HG02571 (cell line): Measurements from ENCODE around the gene MEIS1.

Experiments used
- ATAC-seq: cut with Tn5 transposase; IDR thresholded peaks from one replicate; pipeline ENCODE4 v1.9.1; 2021; ENCODE audit warnings: mild to moderate bottlenecking, moderate library complexity; ENCODE audit not compliant: unreplicated experiment

The MEIS1 gene

DNA sequence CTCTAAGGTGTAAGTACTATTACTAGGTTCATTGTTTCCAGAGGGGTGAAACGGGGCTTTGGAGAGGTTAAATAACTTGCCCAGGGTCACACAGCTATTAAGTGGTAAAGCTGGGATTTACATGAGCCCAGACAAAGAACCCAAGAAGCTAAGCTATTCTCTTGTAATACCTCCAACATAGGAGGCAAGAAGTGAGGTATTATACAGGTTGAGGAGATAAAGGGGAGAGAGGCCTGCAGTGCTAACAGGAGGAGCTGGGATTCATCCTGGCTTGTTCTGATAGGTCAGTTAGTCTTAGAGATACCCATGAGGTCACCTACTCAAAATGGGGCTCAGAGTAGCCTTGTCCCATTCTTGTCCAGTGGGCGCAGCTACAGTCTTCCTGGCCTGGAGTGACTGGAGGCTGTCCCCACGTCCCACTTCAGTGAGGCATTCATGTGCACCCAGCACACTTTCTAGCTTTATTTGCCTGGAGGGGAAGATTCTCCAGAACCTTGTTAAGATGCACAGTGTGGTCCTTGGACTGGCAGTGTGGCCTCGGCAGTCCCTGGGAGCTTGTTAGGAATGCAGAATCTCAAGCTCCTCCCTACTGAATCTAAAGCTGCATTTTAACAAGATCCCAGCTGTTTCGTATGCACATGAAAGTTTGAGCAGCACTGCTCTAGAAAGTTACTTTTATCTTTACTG lies 63.5 kb downstream of the MEIS1 start:
- no peak for ATAC-seq

DNA sequence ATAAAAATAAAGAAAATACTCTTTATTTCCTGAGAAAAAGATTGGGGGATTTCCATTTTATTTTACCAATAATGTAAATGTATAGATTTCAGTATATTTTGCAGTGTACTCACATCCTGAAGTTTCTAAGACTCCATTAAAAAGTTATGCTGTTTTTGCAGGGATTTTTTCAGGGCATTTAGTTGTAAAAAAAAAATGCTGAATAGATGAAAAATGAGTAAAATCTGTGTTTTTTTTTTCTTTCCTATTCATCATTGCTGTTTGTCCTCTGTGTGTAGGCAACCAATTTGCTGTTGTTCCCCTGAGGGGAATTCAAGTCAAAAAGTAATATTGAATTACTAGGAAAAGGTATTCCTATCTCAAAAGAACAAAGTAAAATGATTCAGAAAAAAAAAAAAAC lies 66.3 kb downstream of the MEIS1 start:
- ATAC-seq, result no peak

DNA sequence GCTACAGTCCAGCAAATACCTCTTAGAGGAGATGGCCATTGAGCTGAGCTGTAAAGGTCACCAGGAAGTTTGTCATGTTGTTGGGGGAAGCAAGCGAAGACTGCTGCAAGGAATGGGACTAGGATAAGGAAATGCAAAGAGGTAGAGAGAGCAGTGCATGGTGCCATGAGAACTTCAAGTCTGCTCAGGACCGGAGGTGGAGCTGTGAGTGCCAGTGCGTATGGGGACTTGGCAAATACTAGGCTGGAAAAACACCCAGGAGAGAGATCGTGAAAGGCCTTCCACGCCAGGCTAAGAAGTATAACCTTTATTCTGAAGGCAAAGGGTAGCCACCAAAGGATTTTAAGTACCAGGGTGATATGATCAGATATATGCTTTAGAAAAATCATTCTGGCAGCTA lies 71.3 kb downstream of the MEIS1 start:
- no peak for ATAC-seq

DNA sequence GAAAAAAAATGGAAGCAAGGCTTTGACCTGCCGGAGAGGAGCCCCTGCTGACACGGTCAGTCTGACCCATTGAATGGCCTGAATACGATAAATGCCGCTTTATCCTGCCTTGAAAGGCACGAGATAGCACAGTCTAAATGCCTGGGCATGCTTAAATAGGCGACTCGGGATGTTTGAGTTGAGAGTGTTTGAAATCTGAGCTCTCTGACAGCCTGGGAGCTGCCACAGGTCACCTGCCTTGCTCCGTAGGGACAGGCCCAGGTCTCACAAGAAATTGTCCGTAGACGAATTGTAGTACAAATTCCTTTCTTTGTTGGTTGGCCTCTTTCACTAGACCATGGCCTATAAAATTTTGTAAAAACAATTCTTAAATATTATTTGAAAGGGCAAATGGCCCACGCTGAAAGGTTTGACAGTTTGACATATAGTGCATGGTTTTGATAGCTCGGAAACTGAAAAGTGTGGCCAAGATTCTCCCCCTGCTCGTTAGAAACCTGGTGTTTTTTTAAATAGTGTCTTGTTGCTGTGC lies 72.8 kb downstream of the MEIS1 start:
- no peak for ATAC-seq

DNA sequence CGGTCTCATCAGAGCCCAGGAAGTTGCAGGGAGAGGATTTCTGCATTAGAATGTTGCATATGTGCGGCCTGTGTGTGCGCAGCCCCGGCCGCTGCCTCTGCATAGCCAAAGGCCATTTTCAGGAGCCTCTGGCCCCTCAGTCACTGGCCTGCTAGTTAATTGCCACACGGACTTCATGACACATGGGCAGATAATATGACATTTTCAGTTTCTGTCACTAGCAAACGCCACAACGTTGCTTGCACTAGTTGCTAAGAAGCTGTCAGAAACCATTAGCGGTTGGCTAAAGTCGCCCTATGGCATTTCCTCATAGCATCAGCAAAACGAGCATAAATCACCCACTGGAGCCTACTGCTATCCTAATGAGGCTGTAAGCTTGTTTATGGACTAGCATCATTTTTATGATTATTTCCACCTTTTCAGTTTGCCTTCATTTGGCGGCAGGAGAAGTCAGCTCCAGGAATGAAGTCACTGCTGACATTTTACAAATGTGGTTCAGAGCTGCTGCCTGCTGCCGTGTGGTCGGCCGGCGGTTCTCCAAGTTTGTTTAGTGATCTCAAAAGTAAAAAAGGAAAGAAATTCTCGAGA lies 73.7 kb downstream of the MEIS1 start:
- ATAC-seq, result no peak

DNA sequence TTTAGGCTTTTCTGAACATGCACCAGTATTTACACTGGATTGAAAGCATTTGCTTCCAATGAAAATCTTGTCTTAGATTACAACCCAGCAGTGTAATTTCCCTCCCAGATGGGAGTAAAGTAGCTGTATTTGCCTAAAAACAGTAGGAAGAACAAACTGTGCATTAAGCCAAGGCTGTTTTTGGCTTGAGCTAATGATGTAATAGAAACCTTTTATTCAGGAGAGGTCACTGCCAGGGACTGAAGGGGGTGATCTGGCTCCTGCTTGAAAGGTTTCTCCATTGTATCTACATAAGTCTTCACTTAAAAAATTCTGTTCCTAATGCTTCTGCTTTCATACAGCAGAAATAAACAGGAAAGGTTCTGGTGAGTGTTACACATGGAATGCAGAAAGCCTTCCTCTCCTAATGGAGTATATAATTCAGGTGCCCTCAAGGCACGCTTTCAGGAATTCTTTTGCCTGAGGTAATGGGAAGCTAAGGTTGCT lies 74.4 kb downstream of the MEIS1 start:
- ATAC-seq, result no peak

DNA sequence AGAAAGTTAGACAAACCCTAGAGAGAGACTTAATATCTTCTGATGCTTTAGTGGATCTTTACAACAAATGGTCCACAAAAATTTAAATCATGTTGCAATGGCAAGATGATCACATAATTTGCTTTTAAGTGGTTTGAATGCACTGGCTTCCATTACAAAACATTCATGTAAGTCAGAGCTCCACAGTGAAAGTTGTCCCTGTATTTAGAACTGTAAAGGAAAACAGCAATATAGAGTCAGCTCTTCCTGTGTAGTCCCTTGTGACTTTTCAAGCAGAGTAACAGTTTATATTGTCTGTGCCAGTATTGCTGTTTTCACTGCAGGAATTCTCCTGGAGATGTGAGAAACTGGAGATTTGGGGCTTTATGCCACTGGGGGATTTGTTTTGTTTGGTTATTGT lies 77.7 kb downstream of the MEIS1 start:
- no peak for ATAC-seq

DNA sequence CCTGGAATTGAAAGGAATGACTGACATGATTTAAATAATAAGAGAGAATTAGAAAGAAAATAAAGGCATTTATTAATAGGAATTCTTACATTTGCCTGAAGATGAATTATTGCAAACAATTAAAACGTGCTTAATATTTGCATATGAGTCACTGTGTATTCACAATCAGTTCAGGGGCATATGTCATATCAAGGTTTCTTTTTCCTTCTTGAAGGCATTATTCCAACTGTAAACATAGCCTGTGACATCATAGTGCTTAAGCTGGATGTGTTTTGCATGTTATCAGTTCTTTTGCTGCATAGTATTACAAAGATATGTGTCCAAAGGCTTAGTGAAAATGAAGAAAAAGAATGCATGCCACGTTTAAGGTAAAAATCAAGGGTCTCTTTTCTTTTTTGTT lies 80.8 kb downstream of the MEIS1 start:
- no peak for ATAC-seq

DNA sequence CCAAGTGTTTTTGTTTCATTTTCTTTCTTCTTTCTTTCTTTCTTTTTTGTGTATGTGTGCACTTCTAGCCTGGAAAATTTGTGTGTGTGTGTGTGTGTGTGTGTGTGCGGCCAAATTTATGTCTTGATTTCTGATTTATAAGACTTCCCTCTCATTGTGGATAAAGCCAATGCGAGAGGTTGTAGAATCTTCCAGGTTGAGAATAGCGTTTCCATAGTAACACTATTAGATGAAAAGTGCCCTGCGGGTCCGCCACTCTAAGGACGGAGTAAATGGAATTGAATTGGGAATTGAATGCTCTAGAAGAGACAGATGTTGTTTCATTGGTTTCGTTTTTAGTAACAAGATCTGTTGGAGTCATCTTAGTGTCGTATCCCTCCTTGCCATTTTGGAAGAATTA lies 81.6 kb downstream of the MEIS1 start:
- no peak for ATAC-seq

DNA sequence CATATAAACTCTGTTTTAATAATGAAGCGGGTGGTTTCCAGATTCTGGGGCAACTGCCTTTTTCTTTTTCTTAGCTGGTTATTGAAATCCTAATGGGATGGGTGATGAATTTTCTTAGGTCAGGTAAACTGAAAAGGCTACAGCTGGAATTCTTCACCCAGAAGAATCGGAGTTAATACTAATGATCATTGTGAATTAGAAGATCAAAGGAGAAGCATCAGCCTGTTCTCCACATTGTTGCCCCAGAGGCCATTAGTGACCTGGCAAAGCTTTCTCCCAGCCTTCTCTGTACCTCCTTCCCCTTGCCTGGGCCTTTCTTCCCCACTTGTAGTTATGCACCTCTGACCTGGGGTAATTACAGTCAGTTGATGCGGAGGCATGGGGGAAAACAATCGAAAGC lies 82.8 kb downstream of the MEIS1 start:
- ATAC-seq, result no peak

DNA sequence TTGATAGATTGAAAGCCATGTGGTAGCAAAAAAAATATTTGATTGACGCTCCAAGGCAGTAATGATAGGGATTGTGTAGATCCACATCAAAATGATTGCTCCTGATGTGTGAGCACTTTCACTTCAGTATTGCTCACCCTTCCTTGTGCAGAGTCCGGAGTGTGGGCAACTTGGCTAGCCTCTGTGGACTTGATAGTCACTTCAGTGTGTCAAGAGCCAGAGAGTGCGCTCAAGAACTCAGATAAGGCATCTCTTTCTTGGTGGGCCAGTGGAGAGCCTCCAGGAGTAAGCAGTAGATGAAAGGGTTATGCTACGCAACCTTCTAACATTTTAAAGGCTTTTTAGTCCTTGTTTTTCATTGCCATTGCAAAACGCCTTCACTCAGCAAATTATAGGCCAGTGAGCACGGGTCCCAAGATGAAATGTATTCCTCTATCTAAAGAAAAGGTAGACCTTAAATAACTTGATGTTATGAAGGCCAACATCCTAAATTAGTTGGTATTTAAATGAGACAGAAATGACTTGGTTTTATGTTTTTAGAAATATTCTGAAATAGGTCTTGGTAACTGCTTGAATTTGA lies 84.4 kb downstream of the MEIS1 start:
- ATAC-seq, result no peak

DNA sequence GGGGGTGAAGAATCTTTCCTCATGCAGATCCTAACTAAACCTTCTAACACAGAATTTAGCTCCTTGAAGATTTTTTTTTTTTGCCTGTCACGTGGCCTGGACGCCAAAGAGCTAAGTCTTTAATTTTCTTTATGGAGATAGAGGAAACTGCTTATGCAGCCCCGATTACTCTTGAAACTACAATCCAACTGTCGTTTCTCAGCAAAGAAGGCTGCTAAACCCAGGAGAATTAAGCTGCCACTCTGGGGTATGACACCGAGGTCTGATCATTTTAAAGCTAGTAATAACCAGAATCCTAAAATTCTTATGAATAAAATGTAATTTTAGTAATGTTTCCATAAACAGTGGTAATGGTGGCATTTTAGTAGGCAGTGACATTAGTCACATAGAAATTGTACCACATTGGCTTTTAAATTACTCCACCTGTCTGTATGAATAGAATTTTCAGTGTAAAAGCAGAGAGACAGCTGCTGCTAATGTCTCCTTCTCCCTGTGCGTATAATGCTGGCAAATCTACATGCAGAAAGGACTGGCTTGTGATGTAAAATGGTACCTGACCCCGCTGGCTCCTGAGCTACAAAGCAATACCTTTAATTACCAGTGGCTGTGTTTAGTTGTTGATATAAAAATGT lies 86.5 kb downstream of the MEIS1 start:
- ATAC-seq, result no peak

DNA sequence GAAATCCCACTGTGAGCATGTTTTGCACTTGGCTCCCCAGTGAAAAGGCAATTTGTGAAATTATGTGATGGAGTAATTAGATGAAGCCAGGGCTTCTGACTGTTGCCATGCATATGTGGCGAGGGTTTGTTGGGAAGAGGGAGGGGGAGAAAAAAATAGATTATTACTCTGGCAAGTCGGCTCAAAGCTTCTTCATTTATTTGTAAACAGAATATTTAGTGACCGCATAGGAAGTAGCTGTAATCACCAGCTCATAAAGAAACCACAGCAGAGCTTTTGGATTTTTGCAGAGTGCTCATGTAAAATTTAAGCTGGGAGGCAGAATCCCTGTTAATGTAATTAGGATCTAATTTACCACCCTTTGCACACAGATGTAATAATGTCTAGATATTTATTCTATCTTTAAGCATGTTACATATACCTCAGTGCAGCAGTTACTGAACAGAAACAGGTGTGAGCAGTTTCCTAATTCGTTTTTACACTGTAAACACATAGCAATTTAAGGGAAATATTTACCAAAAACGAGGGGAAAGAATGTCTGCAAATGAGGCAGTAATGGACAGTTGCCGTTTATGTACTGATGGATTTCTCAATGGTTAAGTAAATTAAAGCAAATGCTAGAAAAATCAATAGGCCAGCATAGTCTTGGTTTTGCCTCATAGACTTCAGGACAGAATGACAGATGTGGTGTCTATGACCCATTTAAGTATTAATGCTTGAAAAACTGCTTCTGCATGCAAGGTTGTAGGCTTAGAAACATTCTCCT lies 87.9 kb downstream of the MEIS1 start:
- ATAC-seq, result no peak

DNA sequence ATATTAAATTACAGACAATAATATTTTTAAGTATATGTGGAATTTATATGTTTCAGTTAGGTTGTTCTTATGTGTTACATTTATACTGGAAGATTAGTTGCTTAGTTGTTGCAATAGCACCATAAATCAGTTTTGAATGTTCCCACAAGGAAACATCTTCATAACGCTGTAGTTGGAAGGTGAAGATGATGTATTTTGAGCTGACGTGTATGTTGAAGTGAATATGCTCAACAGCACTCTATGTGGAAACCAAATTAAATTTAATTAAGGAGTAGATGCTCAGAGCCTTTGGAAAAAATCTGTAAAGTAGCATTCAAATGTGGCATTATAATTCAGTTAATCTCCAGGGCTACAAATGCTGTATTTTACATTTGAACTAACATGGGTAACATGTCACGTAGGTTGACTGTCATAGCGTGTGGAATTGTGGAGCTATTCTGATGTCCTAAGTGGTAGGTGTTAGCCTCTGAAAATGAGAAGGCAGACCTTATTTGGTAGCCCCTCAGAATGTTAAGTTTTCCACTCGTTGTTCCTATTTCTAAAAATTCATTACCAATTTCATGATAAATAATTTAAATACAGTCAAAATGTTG lies 88.5 kb downstream of the MEIS1 start:
- no peak for ATAC-seq

DNA sequence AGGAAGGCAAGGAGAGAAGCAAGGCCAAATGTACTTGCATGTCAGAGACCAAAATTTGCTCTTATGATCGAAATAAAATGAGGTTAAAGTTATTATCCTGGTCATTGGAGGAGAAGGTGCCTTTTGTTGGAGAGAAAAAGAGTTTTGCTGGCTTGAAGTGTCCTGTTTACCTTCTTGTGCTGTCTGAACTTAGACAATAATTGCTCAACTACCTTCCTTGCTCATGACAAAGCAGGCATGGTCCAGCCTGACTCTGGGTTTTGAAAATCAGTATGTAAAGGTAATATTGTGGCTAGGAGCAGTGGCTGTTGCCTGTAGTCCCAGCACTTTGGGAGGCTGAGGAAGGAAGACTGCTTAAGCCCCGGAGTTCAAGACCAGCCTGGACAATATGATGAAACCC lies 89.1 kb downstream of the MEIS1 start:
- no peak for ATAC-seq

DNA sequence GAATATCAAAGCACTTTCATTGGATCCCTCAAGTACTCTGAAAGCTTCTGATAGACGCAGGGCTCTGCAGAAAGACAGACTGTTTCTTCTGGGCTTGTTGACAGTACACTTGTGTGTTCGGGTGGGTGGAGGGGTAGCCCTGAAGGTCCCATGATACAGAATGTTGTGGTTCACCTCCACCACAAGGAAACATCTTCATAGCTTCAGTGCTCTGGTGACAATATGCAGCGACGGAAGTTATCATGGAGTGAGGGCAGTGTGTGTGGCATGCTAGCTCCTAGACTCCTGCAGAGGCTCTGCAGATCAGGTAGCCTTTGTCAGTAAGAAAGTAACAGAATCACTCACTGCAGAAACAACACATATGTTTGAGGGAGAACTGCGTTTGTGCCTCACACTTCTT lies 90.7 kb downstream of the MEIS1 start:
- ATAC-seq, result no peak

DNA sequence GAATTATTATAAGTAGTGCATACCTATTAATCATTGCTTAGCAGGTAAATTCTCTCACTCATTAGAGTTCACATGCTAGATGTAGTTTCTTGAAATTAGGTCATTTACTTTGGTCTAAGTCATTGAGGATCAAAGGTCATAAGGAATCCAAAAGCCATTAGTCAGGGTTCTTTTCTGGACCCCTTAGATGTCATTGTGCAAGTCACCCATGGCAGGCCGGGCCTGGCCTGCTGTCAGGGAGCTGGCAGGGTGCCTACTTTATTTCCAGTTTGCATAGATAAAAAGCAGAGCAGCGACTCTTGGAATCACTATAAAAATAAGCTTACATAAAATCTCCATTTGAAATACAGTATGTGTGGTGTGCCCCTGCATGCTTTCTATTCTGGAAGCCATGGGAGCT lies 91.3 kb downstream of the MEIS1 start:
- ATAC-seq, result no peak

DNA sequence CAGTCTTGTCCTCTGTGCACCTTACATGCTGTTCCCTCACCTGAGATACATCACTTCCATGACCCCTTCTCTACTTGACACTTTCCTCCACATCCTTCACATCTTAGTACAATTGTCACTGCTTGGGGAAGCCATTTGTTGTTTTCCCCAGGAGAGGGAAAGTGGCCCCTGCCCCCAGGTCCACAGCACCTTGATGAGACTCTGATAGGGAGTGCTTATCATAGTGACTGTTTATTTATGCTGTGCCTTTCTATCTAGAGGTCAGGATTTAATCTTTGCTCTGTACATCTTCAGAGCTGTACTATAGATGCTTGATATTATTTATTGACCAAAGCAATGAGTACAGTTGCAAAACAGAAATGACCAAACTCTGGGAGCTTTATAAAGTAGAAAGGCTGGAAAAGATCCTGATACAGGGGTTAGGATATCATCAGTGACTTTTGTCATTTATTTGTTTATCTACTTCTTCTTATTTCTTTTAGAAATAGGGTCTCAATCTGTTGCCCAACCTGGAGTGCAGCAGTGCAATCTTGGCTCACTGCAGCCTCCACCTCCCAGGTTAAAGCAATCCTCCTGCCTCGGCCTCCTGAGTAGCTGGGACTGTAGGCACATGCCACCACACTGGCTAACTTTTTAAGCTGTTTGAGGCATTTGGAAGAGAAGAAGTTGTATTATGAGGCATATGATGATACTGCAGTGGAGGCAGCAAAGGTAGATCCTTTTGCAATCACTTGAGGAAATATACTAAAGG lies 94.2 kb downstream of the MEIS1 start:
- no peak for ATAC-seq

DNA sequence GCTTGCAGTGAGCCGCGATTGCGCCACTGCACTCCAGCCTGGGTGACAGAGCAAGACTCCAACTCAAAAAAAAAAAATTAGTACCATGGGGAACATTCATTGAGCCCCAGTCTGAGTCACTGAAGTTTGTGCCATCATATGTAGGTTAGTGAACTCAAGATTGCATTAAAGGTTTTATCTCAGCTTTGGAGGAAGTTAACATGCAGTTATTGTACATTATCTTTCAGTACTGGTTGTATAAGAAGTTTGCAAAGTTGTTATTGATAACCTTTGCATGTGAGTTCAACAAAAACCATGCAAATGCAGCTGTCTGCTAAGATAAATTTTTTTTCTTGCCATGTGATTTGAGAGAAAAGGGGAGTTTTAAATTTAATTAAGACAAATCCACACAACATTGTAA lies 95.7 kb downstream of the MEIS1 start:
- ATAC-seq, result no peak

DNA sequence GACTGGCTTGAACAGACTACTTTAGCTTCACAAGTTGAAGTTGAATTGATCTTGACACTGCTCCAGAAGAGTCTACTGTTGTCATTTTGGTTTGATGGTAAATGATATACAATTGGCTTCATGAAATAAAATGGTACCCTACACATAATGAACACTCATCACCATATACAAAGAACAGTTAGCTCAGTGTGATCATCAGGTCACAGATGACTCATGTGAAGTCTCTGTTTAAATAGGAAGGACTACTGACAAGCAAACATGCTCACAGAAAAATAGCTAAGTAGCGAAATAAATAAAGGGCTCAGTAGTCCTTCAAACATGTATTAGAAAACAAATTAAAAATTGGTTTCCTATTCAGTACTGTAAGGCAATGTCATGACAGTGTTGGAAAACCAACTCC lies 96.2 kb downstream of the MEIS1 start:
- ATAC-seq, result no peak
